ENCODE data around the gene SLA2.
A peak's percentile ranks its signal among the peaks of the same experiment; 100 is the strongest.
"Not testable (repeated sequence)": the region's sequence is repeated elsewhere in the genome, so short reads cannot be mapped to it uniquely, and the experiment has no call there.

Gene SLA2

DNA sequence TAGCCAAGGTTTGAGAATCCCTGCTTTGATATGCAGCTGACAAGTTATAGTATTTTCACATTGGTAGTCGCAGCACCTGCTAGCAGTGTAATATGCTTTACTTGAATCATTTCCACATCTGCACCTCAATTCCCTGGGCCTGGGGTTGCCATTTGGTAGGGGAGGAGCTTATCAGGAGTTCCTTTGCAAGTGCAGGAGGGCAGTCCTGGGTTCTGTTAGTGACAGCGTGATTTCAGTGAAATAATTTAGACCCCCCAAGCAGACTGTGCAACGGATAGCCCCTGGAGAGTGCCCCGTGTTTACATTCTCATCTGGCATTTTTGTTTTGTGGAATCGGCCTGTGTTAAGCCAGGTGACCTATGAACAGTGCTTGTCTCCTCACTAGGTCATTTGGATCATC is 34.4 kb downstream of the SLA2 start:
- no peaks in the 10 kb centered on the region for H3K27me3 Mint-ChIP-seq
- no peak overlapping the region for H3K27ac Mint-ChIP-seq
- DNase-seq (ENCODE audit: low spot score in 2 of 2), result no peak
- H3K4me3 Mint-ChIP-seq, result no peak overlapping the region
- peaks cover 7% of the 10 kb centered on the region for H3K4me1 Mint-ChIP-seq
- no peaks in the 10 kb centered on the region for H3K9me3 Mint-ChIP-seq
- ATAC-seq (ENCODE audit: low read depth), result no peak
- H3K36me3 Mint-ChIP-seq, result peaks cover 10% of the 10 kb centered on the region

DNA sequence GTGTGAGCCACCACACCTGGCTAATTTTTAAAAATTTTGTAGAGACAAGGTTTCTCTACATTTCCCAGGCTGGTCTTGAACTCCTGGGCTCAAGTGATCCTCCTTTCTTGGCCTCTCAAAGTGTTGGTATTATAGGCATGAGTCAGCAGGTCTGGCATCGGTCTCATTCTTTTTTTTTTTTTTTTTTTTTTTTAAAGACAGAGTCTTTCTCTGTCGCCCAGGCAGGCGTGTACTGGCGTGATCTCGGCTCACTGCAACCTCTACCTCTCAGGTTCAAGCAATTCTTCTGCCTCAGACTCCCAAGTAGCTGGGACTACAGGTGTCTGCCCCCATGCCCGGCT is 37.6 kb downstream of the SLA2 start:
- ATAC-seq (ENCODE audit: low read depth); H3K27ac Mint-ChIP-seq; H3K27me3 Mint-ChIP-seq; DNase-seq (ENCODE audit: low spot score in 2 of 2); H3K4me3 Mint-ChIP-seq; H3K36me3 Mint-ChIP-seq; H3K9me3 Mint-ChIP-seq: not testable (repeated sequence)
- H3K4me1 Mint-ChIP-seq, result peaks cover 21% of the 10 kb centered on the region

DNA sequence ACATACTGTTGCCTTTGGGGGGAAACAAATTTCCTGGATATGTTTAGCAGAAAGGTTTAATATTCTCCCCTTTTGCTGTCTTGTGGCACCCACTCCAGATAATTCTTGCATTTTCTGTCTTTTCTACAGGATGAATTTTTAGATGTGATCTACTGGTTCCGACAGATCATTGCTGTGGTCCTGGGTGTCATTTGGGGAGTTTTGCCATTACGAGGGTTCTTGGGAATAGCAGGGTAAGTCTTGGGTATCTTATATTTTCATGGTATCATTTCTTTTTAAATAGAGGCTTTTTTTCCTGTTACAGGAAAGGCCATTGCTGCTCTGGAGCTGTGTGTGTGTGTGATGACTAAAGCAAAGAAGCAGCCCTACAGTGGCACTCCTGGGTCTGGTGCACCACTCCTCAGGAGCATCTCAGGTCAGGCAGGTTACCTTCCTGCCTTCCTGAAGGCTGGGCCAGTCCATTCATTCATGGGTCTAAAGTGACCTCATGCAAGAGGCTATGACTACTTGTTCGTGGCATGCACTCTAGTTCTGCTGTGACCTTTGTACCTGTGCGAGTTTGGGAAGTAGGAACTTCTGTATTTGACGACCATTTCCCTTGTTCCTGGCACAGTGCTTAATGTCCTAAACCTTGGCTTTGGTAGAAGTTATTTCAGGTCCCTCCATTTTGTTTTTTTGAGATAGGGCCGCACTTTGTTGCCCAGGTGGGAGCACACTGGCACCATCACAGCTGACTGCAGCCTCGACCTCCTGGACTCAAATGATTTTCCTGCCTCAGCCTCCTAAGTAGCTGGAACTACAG is 38.2 kb downstream of the SLA2 start:
- H3K4me3 Mint-ChIP-seq, result no peak overlapping the region
- ATAC-seq (ENCODE audit: low read depth) (no peak), DNase-seq (ENCODE audit: low spot score in 2 of 2) (no peak)
- H3K36me3 Mint-ChIP-seq, result peaks cover 8% of the 10 kb centered on the region
- no peaks in the 10 kb centered on the region for H3K9me3 Mint-ChIP-seq
- no peak overlapping the region for H3K27ac Mint-ChIP-seq
- H3K27me3 Mint-ChIP-seq, result no peaks in the 10 kb centered on the region
- H3K4me1 Mint-ChIP-seq, result peaks cover 21% of the 10 kb centered on the region

DNA sequence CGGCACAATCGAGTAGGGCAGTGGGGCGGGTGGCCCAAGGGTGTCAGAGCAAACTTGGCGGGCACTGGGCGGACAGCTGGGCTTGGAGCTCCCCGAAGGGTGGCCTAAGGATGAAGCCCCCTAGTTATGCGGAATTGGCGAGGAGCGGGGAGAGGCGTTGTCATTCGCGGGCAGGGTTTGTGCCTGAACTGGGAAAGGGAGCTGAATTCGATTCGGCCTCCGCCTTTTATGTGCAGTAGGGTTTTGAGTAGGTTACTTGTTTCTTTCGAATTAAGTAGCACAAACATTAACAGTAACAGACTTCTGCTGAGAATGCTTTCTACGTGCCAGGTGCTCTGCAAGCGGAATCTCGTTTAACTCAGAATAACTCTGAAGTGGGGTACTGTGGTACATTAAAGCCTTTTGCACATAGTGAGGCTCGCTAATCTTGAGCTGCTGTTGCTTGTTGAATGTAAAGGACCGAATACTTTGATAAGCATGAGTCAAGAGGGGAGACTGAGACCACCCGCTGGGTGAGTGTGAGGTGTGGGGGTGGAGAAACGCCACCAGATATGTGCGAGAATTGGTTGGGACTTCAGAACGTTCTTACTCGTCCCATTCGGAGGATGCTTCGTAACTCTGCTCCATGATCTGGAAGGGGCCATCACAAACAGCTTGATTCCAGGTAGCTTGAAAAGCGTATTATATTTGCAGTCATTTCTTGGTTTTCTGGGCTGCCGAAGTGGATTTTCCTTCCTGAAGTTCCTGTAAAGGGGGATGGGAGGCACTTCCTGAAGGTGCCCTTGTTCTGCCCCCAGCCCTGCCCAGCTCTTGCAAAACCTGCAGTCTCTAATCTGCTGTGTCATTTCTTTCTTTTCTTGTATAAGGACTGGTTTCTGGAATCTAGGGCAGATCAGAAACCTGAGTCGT is 39.6 kb downstream of the SLA2 start:
- peak overlapping the region; percentile 99 for H3K27ac Mint-ChIP-seq
- peaks cover 23% of the 10 kb centered on the region for H3K4me1 Mint-ChIP-seq
- H3K9me3 Mint-ChIP-seq, result no peaks in the 10 kb centered on the region
- peaks cover 5% of the 10 kb centered on the region for H3K36me3 Mint-ChIP-seq
- DNase-seq (ENCODE audit: low spot score in 2 of 2), result no peak
- no peaks in the 10 kb centered on the region for H3K27me3 Mint-ChIP-seq
- H3K4me3 Mint-ChIP-seq, result peak overlapping the region; percentile 98
- no peak for ATAC-seq (ENCODE audit: low read depth)

DNA sequence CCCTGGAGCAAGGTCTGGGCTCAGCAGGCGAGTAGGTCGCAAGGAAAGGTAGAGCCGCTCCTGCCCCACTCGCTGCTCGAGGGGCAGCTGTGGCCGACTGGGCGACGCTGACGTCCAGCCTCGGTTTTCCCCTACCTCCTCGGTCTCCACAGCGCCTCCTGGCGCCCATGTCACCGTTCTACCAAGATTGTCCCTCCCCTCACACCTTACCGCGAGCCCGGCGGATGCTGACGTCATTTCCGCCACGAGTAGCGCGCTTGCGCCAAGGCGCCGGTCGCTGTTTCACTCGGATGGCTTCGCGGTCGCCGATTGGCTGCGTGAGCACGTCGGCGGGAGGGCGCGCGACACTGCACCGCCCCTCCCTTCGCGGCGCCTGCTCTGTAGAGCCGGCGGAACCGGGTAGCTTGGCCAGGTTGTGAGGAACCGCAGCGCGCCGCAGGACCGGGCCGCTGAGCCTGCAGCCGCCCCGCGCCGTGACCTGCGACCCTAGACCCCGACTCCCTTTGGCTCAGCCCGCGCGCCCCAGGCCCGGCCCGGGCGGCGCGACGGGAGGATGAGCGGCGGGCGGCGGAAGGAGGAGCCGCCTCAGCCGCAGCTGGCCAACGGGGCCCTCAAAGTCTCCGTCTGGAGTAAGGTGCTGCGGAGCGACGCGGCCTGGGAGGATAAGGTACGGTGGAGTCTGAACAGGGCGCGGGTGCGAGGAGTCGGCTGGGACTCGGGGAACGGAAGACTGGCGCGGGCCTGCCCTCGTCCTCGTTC is 40.4 kb downstream of the SLA2 start, which contains the start of gene RAB5IF:
Gene RAB5IF, plus strand, starts transcription at position 381 of the 759 bp plus-strand sequence. Its CDS starts 173 bp downstream, at position 554.
- ATAC-seq (ENCODE audit: low read depth) (peak; percentile 83), DNase-seq (ENCODE audit: low spot score in 2 of 2) (peak; percentile 96 to 99)
- no peaks in the 10 kb centered on the region for H3K9me3 Mint-ChIP-seq
- peaks cover 24% of the 10 kb centered on the region for H3K4me1 Mint-ChIP-seq
- H3K27me3 Mint-ChIP-seq, result no peaks in the 10 kb centered on the region
- H3K27ac Mint-ChIP-seq, result peak within 1 kb of the TSS; percentile 99
- peaks cover 5% of the 10 kb centered on the region for H3K36me3 Mint-ChIP-seq
- H3K4me3 Mint-ChIP-seq, result peak within 1 kb of the TSS; percentile 98

DNA sequence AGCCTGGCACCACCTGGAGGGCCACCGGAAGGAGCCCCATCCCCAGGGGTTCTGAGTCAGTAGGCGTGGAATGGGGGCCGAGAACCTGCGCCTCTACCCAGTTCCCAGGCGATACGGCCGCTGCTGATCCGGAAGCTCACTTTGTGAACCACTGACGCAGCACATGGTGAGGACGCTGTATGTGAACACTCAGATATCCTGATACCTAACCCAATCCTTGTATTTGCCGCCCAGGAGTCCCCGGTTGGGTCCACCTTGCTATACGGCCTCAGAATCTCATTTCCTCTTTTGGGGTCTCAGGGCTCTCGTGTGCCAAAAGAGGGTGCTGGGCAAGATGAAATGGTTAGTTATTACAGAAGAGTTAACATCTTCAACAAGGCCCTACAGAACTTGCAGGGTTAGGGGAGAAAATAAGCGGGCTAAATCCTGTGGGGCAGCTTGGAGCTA is 41.0 kb downstream of the SLA2 start:
- H3K36me3 Mint-ChIP-seq, result peaks cover 5% of the 10 kb centered on the region
- peak; percentile 57 for ATAC-seq (ENCODE audit: low read depth)
- peak in 1 of 2 donors; percentile 71 for DNase-seq (ENCODE audit: low spot score in 2 of 2)
- no peaks in the 10 kb centered on the region for H3K27me3 Mint-ChIP-seq
- peak overlapping the region; percentile 98 for H3K4me3 Mint-ChIP-seq
- peak overlapping the region; percentile 99 for H3K27ac Mint-ChIP-seq
- peaks cover 27% of the 10 kb centered on the region for H3K4me1 Mint-ChIP-seq
- H3K9me3 Mint-ChIP-seq, result no peaks in the 10 kb centered on the region

DNA sequence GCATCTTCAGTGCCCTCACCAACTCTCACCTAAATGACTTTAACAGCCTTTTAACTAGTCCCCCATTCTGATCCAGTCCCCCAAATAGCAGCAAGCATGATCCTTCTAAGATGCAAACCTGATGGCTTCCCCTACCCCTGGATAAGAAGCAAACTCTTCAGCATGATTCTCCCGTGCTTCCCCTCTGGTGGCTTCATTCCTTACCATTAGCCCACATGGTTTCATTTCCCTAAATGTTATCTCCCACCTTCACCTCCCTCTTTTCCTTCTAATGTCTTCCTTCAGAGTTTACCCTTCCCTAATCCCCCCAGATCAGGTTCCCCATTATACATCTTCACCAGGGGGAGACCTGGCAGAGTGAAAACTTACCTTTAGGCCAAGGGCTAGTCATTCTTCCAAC is 44.5 kb downstream of the SLA2 start:
- no peaks in the 10 kb centered on the region for H3K9me3 Mint-ChIP-seq
- H3K4me3 Mint-ChIP-seq, result peak overlapping the region; percentile 30
- peaks cover 27% of the 10 kb centered on the region for H3K4me1 Mint-ChIP-seq
- H3K27ac Mint-ChIP-seq, result peak overlapping the region; percentile 92
- ATAC-seq (ENCODE audit: low read depth) (no peak), DNase-seq (ENCODE audit: low spot score in 2 of 2) (no peak)
- H3K27me3 Mint-ChIP-seq, result no peaks in the 10 kb centered on the region
- no peaks in the 10 kb centered on the region for H3K36me3 Mint-ChIP-seq

DNA sequence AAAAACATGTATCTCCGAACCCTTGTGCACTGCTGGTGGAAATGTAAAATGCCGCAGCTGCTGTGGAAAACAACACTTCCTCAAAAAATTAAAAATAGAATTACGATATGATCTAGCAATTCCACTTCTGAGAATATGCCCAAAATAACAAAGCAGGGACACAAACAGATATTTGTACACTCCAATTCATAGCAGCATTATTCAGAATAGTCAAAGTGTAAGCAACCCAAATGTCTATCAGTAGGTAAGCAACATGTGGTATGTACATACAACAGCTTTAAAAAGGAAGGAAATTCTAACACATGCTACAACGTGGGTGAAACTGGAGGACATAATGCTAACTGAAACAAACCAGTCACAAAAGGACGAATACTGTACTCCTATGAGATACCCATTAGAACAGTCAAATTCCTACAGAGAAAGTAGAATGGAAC is 46.1 kb downstream of the SLA2 start:
- ATAC-seq (ENCODE audit: low read depth), result peak; percentile 12
- H3K36me3 Mint-ChIP-seq, result no peaks in the 10 kb centered on the region
- no peak for DNase-seq (ENCODE audit: low spot score in 2 of 2)
- H3K4me3 Mint-ChIP-seq, result peak overlapping the region; percentile 33
- no peaks in the 10 kb centered on the region for H3K27me3 Mint-ChIP-seq
- H3K27ac Mint-ChIP-seq, result peak overlapping the region; percentile 87
- H3K9me3 Mint-ChIP-seq, result no peaks in the 10 kb centered on the region
- H3K4me1 Mint-ChIP-seq, result peaks cover 27% of the 10 kb centered on the region

DNA sequence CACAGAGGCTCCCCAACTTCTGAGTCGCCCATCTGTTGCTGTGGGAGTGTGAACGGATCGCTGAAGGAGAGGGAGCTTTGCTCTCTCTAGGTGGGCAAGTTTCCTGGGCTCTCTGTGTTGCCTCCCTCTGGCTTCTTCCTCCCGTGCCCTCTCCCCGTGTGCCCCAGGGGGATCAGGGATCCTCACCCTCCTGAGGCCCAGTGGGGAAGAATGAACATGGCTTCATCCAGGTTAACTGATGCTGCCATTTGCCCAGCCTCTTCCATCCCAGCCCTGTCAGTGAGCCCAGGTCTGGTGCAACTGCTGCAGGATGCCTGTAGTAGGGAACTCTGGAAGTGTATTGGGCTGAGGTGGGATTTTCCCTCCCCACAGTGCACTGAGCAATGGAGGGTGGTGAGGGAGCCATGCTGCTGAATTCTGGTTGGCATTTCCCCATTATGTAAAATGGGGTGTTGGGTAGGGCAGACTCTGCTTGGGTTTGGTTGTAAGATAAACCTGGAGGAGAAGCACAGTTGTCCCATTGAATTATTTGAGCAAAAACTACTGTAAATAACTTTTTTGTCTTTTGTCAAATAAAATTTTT is 52.6 kb downstream of the SLA2 start:
- peak overlapping the region; percentile 98 for H3K27ac Mint-ChIP-seq

DNA sequence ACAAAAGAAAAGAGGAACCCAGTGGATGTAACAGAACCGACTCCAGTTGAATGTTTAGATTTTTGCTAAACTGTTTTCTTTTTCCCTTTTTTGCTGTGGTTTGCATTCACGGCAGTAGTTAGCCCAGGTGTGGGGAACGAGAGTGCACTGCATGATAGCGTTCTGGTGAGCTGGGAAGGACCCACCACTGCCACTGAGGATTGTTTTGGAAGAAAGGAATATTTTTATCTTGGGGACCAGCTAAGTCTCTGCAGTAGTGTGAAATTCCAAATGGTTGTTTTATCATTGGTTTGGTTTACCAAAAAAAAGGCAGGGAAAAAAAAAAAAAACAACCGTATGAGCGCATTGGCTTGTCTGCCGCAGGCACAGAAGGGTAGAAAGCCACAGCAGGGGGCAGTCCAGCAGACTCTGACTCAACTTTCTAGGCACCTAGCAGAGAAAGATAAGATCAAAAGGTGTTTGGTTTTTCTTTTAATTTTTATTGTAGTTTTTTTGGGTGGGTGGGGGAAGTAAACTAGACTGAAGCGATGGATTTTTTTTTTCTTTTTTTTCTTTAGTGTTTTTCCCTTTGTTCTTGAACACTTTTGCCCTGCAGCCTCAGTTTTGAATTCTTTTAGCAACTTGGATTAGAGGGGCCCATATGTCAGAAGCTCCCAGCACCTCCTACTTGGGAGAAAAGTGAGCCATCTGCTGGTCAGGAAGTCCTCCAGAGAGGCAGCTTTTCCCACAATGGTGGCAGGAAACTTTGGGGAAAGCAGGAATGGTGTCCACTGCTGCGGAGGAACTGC is 53.9 kb downstream of the SLA2 start:
- Mint-ChIP-seq H3K36me3 (peaks cover 8% of the 10 kb centered on the region), H3K27me3 (no peaks in the 10 kb centered on the region), H3K4me3 (no peak overlapping the region), H3K4me1 (peaks cover 31% of the 10 kb centered on the region), H3K27ac (peak overlapping the region; percentile 98), H3K9me3 (no peaks in the 10 kb centered on the region)
- ATAC-seq (ENCODE audit: low read depth) (no peak), DNase-seq (ENCODE audit: low spot score in 2 of 2) (no peak)

More for the DNA sequence above, 52.6 kb downstream of the SLA2 start:
- ATAC-seq (ENCODE audit: low read depth) (no peak), DNase-seq (ENCODE audit: low spot score in 2 of 2) (no peak)
- Mint-ChIP-seq H3K4me3 (peak overlapping the region; percentile 24), H3K9me3 (no peaks in the 10 kb centered on the region), H3K27me3 (no peaks in the 10 kb centered on the region), H3K4me1 (peaks cover 30% of the 10 kb centered on the region), H3K36me3 (peaks cover 8% of the 10 kb centered on the region)

DNA sequence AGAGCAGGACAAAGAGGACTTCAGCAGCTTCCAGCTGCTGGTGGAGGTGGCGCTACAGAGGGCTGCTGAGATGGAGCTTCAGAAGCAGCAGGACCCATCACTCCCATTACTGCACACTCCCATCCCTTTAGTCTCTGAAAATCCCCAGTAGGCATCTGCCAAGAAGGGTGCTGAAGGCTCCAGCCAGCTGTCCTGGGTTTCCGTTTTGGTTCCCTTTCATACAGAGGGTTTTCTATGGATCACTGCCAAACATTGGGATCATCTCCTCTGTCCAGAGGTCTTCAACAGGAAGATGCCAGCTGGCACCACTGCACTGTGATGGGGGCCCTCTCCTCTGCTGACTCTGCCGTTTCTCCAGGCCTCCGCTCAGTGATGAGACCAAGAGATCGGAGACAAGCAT is 54.7 kb downstream of the SLA2 start:
- peaks cover 35% of the 10 kb centered on the region for H3K4me1 Mint-ChIP-seq
- ATAC-seq (ENCODE audit: low read depth) (no peak), DNase-seq (ENCODE audit: low spot score in 2 of 2) (no peak)
- H3K4me3 Mint-ChIP-seq, result no peak overlapping the region
- H3K27me3 Mint-ChIP-seq, result no peaks in the 10 kb centered on the region
- peak overlapping the region; percentile 98 for H3K27ac Mint-ChIP-seq
- no peaks in the 10 kb centered on the region for H3K9me3 Mint-ChIP-seq
- peaks cover 8% of the 10 kb centered on the region for H3K36me3 Mint-ChIP-seq

DNA sequence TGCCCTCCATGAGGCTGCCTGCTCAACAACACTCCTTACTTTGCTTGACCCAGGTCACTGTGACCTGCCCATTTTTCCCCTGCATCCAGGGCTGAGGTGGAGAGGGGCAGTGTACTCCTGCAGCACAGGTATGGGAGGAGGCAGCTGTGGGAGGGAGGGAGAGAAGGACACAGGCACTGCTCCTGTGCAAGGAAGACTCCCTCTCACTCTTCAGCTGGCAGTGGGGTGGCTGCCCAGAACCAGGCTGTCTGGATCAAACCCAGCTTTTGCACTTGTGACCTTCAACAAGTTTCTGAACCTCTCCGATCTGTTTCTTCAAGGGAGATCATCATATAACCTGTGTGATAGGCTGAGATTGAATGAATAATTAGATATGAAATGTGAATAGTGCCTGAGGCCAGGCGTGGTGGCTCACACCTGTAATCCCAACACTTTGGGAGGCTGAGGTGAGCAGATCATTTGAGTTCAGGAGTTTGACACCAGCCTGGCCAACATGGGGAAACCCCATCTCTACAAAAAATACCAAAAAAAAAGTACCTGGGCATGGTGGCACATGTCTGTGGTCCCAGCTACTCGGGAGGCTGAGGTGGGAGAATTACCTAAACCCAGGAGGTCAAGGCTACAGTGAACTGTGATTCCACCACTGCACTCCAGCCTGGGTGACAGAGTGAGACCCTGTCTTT is 58.5 kb downstream of the SLA2 start:
- H3K4me3 Mint-ChIP-seq, result no peak overlapping the region
- peaks cover 14% of the 10 kb centered on the region for H3K4me1 Mint-ChIP-seq
- H3K9me3 Mint-ChIP-seq, result no peaks in the 10 kb centered on the region
- no peak for DNase-seq (ENCODE audit: low spot score in 2 of 2)
- H3K27ac Mint-ChIP-seq, result peak overlapping the region; percentile 81
- ATAC-seq (ENCODE audit: low read depth), result peak; percentile 44
- no peaks in the 10 kb centered on the region for H3K27me3 Mint-ChIP-seq
- peaks cover 11% of the 10 kb centered on the region for H3K36me3 Mint-ChIP-seq

All from memory B cell (primary cell).